GM12878 (cell line): ENCODE measurements around the gene PLEKHM2.

Experiments used
- CBX5 ChIP-seq: sonication (generic); IDR thresholded peaks from 2 replicates; pipeline ENCODE4 v1.6.1; 2016; ENCODE audit warnings: low read depth, moderate library complexity, mild to moderate bottlenecking, inconsistent platforms
- CEBPB ChIP-seq, 2 experiments: fragments of 150-350 bp in 1 of 2; IDR thresholded peaks; 2 replicates each; pipeline ENCODE4 v1.6.1; 2012 to 2014; ENCODE audit warnings: low read depth in 2 of 2, low read length in 2 of 2, borderline replicate concordance in 1 of 2, inconsistent platforms in 1 of 2
- CHD4 ChIP-seq: fragments of 200-600 bp; sonication (generic); IDR thresholded peaks from 2 replicates; pipeline ENCODE4 v1.6.1; 2016; ENCODE audit warnings: mild to moderate bottlenecking
- CREM ChIP-seq: IDR thresholded peaks from 2 replicates; pipeline ENCODE4 v1.6.1; 2014; ENCODE audit warnings: antibody characterized with exemption, low read depth
- FOS ChIP-seq: IDR thresholded peaks from 3 replicates; pipeline ENCODE4 v1.6.1; 2011; ENCODE audit warnings: borderline replicate concordance; ENCODE audit not compliant: insufficient read length; ENCODE audit errors: extremely low read depth
- NR2C2 ChIP-seq: IDR thresholded peaks from 2 replicates; pipeline ENCODE4 v1.6.1; 2011; ENCODE audit warnings: borderline replicate concordance, low read depth; ENCODE audit not compliant: control insufficient read depth, insufficient read length
- PAX8 ChIP-seq: fragments of 450-650 bp; IDR thresholded peaks from 2 replicates; pipeline ENCODE4 v1.6.1; 2017; ENCODE audit warnings: mild to moderate bottlenecking, moderate library complexity
- POLR2A ChIP-seq: IDR thresholded peaks from 2 replicates; pipeline ENCODE4 v1.6.1; 2011; ENCODE audit warnings: low read depth, mild to moderate bottlenecking, low read length
- TCF7 ChIP-seq: IDR thresholded peaks from 2 replicates; pipeline ENCODE4 v1.6.1; 2014; ENCODE audit warnings: antibody characterized with exemption, borderline replicate concordance
- ZZZ3 ChIP-seq: IDR thresholded peaks from 2 replicates; pipeline ENCODE4 v1.6.1; 2011; ENCODE audit warnings: low read depth; ENCODE audit not compliant: control insufficient read depth, insufficient read length
- TF ChIP-seq, protein P1 (sequence below): fragments of 450-650 bp; formaldehyde crosslinking; IDR thresholded peaks from 2 replicates; pipeline ENCODE4 v1.4.0; 2022; ENCODE audit warnings: mild to moderate bottlenecking, moderate library complexity
- TF ChIP-seq, protein P2 (sequence below), 3 experiments: IDR thresholded peaks in 2 of 3; conservative IDR thresholded peaks in 1 of 3; 2 replicates each; pipeline ENCODE4 v1.5.1; 2011; ENCODE audit warnings: low read depth in 3 of 3, low read length in 3 of 3, mild to moderate bottlenecking in 3 of 3, control low read depth in 2 of 3, moderate library complexity in 2 of 3, inconsistent platforms in 1 of 3, mixed read lengths in 1 of 3; ENCODE audit not compliant: control insufficient read depth in 2 of 3, insufficient read depth in 1 of 3; ENCODE audit errors: extremely low read depth in 1 of 3
- TF ChIP-seq, protein P3 (sequence below): fragments of 450-650 bp; IDR thresholded peaks from 2 replicates; pipeline ENCODE4 v1.6.1; 2017; ENCODE audit warnings: low read depth, mild to moderate bottlenecking, moderate library complexity
- TF ChIP-seq, protein P4 (sequence below): IDR thresholded peaks from 2 replicates; pipeline ENCODE4 v1.6.1; 2011; ENCODE audit warnings: low read depth, mild to moderate bottlenecking, low read length, moderate library complexity, borderline replicate concordance; ENCODE audit errors: extremely low read depth

DNA sequence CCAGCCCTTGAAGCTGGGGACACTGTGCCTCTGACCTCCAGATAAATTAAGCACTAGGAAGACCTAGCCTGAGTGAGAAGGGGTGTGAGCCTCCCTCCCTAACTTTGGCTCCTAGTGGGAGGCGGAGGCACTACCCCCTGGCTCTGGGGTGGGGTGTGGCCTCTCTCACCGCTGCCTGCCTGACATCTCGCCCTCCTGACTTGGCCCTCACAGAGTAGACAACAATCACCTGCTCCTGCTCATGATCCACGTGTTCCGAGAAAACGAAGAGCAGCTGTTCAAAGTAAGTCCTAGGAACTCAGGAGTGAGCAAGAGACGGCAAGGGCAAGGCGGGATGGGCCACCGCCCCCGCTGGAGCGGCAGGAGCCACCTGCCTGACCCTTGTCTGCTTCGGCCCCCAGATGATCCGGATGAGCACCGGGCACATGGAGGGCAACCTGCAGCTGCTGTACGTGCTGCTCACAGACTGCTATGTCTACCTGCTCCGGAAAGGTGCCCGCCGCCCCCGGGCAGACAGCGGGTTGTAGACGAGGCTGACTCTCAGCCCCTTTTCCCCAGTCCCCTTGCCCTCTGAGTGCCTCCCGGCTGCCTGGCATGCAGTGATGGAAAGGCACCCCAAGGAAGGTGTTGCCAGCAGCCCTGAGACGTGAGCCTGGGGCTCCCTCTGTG, 43.9 kb downstream of the PLEKHM2 start:
- TF ChIP-seq POLR2A (no peak), CEBPB (IDR thresholded peaks at IDR 0.05; ENCODE audit: borderline replicate concordance in 1 of 2, low read depth in 2 of 2, low read length in 2 of 2) (no peak), PAX8 (no peak), FOS (no peak), CREM (no peak), TCF7 (no peak), CHD4 (no peak), CBX5 (no peak), NR2C2 (no peak), ZZZ3 (no peak)
- TF ChIP-seq, protein P1, sequence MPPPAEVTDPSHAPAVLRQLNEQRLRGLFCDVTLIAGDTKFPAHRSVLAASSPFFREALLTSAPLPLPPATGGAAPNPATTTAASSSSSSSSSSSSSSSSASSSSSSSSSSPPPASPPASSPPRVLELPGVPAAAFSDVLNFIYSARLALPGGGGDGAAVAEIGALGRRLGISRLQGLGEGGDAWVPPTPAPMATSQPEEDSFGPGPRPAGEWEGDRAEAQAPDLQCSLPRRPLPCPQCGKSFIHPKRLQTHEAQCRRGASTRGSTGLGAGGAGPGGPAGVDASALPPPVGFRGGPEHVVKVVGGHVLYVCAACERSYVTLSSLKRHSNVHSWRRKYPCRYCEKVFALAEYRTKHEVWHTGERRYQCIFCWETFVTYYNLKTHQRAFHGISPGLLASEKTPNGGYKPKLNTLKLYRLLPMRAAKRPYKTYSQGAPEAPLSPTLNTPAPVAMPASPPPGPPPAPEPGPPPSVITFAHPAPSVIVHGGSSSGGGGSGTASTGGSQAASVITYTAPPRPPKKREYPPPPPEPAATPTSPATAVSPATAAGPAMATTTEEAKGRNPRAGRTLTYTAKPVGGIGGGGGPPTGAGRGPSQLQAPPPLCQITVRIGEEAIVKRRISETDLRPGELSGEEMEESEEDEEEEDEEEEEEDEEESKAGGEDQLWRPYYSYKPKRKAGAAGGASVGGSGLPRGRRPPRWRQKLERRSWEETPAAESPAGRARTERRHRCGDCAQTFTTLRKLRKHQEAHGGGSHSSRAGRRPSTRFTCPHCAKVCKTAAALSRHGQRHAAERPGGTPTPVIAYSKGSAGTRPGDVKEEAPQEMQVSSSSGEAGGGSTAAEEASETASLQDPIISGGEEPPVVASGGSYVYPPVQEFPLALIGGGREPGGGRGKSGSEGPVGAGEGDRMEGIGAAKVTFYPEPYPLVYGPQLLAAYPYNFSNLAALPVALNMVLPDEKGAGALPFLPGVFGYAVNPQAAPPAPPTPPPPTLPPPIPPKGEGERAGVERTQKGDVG = no peak
- TF ChIP-seq, protein P2, sequence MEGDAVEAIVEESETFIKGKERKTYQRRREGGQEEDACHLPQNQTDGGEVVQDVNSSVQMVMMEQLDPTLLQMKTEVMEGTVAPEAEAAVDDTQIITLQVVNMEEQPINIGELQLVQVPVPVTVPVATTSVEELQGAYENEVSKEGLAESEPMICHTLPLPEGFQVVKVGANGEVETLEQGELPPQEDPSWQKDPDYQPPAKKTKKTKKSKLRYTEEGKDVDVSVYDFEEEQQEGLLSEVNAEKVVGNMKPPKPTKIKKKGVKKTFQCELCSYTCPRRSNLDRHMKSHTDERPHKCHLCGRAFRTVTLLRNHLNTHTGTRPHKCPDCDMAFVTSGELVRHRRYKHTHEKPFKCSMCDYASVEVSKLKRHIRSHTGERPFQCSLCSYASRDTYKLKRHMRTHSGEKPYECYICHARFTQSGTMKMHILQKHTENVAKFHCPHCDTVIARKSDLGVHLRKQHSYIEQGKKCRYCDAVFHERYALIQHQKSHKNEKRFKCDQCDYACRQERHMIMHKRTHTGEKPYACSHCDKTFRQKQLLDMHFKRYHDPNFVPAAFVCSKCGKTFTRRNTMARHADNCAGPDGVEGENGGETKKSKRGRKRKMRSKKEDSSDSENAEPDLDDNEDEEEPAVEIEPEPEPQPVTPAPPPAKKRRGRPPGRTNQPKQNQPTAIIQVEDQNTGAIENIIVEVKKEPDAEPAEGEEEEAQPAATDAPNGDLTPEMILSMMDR (IDR thresholded peaks at IDR 0.05 in 2 of 3, conservative IDR thresholded peaks at IDR 0.05 in 1 of 3; ENCODE audit: control insufficient read depth in 2 of 3, extremely low read depth in 1 of 3, insufficient read depth in 1 of 3, low read depth in 3 of 3, low read length in 3 of 3) = no peak
- TF ChIP-seq, protein P3, sequence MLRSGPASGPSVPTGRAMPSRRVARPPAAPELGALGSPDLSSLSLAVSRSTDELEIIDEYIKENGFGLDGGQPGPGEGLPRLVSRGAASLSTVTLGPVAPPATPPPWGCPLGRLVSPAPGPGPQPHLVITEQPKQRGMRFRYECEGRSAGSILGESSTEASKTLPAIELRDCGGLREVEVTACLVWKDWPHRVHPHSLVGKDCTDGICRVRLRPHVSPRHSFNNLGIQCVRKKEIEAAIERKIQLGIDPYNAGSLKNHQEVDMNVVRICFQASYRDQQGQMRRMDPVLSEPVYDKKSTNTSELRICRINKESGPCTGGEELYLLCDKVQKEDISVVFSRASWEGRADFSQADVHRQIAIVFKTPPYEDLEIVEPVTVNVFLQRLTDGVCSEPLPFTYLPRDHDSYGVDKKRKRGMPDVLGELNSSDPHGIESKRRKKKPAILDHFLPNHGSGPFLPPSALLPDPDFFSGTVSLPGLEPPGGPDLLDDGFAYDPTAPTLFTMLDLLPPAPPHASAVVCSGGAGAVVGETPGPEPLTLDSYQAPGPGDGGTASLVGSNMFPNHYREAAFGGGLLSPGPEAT = no peak
- TF ChIP-seq, protein P4, sequence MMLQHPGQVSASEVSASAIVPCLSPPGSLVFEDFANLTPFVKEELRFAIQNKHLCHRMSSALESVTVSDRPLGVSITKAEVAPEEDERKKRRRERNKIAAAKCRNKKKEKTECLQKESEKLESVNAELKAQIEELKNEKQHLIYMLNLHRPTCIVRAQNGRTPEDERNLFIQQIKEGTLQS = no peak
